Loucy (cell line): ENCODE results near the gene MORN4.

Experiments used
- CTCF ChIP-seq: fragments of 200-600 bp; sonication (generic); conservative IDR thresholded peaks from 2 replicates; pipeline ENCODE4 v1.5.1; 2014; ENCODE audit warnings: mild to moderate bottlenecking, antibody characterized with exemption, low read length
- EZH2phosphoT487 ChIP-seq: fragments of 200-600 bp; IDR thresholded peaks from 2 replicates; pipeline ENCODE4 v1.6.1; 2018; ENCODE audit warnings: antibody characterized with exemption, mild to moderate bottlenecking, moderate library complexity, borderline replicate concordance

GRCh38 chr10:97566336-97566996 lies 66.8 kb downstream of the MORN4 start:
- no peak for TF ChIP-seq CTCF
- no peak for TF ChIP-seq EZH2phosphoT487
